ENCODE data around the gene SETBP1.

- TF ChIP-seq, protein P1, sequence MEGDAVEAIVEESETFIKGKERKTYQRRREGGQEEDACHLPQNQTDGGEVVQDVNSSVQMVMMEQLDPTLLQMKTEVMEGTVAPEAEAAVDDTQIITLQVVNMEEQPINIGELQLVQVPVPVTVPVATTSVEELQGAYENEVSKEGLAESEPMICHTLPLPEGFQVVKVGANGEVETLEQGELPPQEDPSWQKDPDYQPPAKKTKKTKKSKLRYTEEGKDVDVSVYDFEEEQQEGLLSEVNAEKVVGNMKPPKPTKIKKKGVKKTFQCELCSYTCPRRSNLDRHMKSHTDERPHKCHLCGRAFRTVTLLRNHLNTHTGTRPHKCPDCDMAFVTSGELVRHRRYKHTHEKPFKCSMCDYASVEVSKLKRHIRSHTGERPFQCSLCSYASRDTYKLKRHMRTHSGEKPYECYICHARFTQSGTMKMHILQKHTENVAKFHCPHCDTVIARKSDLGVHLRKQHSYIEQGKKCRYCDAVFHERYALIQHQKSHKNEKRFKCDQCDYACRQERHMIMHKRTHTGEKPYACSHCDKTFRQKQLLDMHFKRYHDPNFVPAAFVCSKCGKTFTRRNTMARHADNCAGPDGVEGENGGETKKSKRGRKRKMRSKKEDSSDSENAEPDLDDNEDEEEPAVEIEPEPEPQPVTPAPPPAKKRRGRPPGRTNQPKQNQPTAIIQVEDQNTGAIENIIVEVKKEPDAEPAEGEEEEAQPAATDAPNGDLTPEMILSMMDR (IDR thresholded peaks at IDR 0.05; ENCODE audit: low read length), result no peak
- TF ChIP-seq EZH2 (IDR thresholded peaks at IDR 0.05; ENCODE audit: borderline replicate concordance, low read length), result no peak
Measured at GRCh38 chr18:44672506-44672905, 8.2 kb upstream of the SETBP1 start.
